ENCODE results near the gene NALCN.

DNA sequence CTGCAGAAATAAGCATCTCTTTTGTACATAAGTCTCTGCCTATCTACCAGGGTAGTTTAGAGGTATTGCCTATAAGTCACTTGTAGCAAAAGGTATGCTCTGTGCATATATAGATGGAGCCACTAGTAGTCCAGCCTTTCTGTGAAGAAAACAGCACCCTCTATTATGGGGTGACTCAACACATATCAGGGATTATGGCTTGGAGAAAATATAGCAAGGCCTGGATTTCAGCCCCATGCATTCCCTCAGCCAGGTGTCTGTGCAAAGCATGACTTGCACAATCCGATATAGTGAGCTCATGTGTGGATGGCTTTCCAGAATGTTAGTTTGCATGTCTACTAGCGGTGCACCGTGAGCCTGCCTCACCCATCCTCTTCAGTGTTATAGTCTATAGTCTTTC is 13.4 kb upstream of the NALCN start:
- TF ChIP-seq, protein P1, sequence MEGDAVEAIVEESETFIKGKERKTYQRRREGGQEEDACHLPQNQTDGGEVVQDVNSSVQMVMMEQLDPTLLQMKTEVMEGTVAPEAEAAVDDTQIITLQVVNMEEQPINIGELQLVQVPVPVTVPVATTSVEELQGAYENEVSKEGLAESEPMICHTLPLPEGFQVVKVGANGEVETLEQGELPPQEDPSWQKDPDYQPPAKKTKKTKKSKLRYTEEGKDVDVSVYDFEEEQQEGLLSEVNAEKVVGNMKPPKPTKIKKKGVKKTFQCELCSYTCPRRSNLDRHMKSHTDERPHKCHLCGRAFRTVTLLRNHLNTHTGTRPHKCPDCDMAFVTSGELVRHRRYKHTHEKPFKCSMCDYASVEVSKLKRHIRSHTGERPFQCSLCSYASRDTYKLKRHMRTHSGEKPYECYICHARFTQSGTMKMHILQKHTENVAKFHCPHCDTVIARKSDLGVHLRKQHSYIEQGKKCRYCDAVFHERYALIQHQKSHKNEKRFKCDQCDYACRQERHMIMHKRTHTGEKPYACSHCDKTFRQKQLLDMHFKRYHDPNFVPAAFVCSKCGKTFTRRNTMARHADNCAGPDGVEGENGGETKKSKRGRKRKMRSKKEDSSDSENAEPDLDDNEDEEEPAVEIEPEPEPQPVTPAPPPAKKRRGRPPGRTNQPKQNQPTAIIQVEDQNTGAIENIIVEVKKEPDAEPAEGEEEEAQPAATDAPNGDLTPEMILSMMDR (IDR thresholded peaks at IDR 0.05; ENCODE audit: control extremely low read depth in 1 of 3, insufficient read depth in 1 of 3, low read depth in 1 of 3, low read length in 3 of 3), result no peak
- TF ChIP-seq RAD21 (IDR thresholded peaks at IDR 0.05 in 1 of 2, conservative IDR thresholded peaks at IDR 0.05 in 1 of 2; ENCODE audit: low read depth in 2 of 2, low read length in 2 of 2) (no peak), HDAC2 (IDR thresholded peaks at IDR 0.05; ENCODE audit: borderline replicate concordance in 1 of 2, low read depth in 2 of 2, low read length in 2 of 2) (no peak), EZH2 (IDR thresholded peaks at IDR 0.05; ENCODE audit: low read depth, low read length, severe bottlenecking) (no peak), PHF8 (conservative IDR thresholded peaks at IDR 0.05; ENCODE audit: low read depth, low read length) (no peak), POLR2A (IDR thresholded peaks at IDR 0.05; ENCODE audit: control extremely low read depth in 1 of 2, low read depth in 2 of 2, low read length in 2 of 2) (no peak), EP300 (IDR thresholded peaks at IDR 0.05; ENCODE audit: borderline replicate concordance in 1 of 2, low read depth in 2 of 2, low read length in 2 of 2) (no peak), POLR2AphosphoS5 (IDR thresholded peaks at IDR 0.05; ENCODE audit: low read depth, low read length) (no peak), GABPA (IDR thresholded peaks at IDR 0.05; ENCODE audit: borderline replicate concordance, insufficient read depth, low read length) (no peak), MAFK (IDR thresholded peaks at IDR 0.05; ENCODE audit: low read depth, low read length) (no peak)
- TF ChIP-seq, protein P2, sequence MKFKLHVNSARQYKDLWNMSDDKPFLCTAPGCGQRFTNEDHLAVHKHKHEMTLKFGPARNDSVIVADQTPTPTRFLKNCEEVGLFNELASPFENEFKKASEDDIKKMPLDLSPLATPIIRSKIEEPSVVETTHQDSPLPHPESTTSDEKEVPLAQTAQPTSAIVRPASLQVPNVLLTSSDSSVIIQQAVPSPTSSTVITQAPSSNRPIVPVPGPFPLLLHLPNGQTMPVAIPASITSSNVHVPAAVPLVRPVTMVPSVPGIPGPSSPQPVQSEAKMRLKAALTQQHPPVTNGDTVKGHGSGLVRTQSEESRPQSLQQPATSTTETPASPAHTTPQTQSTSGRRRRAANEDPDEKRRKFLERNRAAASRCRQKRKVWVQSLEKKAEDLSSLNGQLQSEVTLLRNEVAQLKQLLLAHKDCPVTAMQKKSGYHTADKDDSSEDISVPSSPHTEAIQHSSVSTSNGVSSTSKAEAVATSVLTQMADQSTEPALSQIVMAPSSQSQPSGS (IDR thresholded peaks at IDR 0.05; ENCODE audit: low read length), result no peak
- TF ChIP-seq, protein P3, sequence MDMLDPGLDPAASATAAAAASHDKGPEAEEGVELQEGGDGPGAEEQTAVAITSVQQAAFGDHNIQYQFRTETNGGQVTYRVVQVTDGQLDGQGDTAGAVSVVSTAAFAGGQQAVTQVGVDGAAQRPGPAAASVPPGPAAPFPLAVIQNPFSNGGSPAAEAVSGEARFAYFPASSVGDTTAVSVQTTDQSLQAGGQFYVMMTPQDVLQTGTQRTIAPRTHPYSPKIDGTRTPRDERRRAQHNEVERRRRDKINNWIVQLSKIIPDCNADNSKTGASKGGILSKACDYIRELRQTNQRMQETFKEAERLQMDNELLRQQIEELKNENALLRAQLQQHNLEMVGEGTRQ (IDR thresholded peaks at IDR 0.05; ENCODE audit: low read length), result no peak

All from H1 (cell line).